Bronchial epithelial cell (primary cell): ENCODE measurements around the gene ACKR1. TPM values are rescaled to one million over a fixed set of nuclear protein-coding genes. Genes with fewer than 3 reads are reported as not detected.

Source experiments
- DNase-seq: peaks from one replicate; pipeline ENCODE4 v3.0.0-alpha.2; 2010; ENCODE audit warnings: low read depth
- FAIRE-seq: peaks from 2 replicates; lab custom pipeline; 2011; peaks lifted over from hg19 to GRCh38; lab: Jason Lieb, UNC
- H3K27me3 ChIP-seq: 2 replicates; pipeline ENCODE4 v1.5.1; 2011; ENCODE audit warnings: low read length; ENCODE audit not compliant: control insufficient read depth, insufficient read depth
- H3K36me3 ChIP-seq: 2 replicates; pipeline ENCODE4 v1.5.1; 2011; ENCODE audit warnings: low read length; ENCODE audit not compliant: control insufficient read depth, insufficient read depth
- H3K4me3 ChIP-seq: 2 replicates; pipeline ENCODE4 v1.5.1; 2011; ENCODE audit warnings: mild to moderate bottlenecking, low read depth, low read length, control low read depth
- total RNA-seq: library from RNA; depleted of rRNA; stranded (reverse); fragments of >200 nt; gene quantifications from 2 replicates; pipeline ENCODE4 v1.2.1, GENCODE V29; 2014
- TF ChIP-seq, protein P1 (sequence below): IDR thresholded peaks from 2 replicates; pipeline ENCODE4 v1.5.1; 2011; ENCODE audit warnings: mild to moderate bottlenecking, moderate library complexity, low read length, control low read depth, inconsistent platforms; ENCODE audit not compliant: insufficient read depth, severe bottlenecking

Gene ACKR1
- total RNA-seq, 1 donor from 2014 or later = not detected

DNA sequence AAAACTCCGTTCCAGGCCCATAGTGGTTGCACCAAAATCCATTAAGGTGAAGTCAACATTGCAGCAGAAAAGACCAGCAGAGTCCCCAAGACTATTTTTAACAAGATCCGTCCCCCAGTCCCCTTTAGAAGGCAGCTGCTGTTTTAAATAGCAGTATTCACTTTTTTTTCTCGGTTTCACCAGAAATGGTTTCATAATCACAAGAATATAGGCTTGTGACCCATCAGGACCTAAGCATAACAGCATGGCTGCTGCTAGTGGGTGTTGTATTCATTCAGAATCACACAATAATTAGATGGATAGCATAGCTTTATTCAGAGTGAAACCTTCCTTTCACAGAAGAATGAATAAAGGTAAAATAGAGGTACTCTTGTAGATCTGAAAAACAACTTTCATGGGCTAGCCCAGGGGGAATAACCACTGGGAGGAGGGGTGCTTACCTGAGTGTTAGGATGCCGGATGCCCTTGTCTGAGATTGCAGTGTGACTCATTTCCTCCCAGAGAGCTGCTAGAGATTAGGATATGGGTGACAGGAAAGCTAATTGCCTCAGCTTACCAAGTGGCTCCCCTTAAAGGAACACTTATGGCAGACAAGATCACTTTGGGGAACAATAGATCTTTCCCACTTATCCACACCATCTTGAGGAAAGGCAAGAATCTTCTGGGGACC lies 35.0 kb downstream of the ACKR1 start:
- TF ChIP-seq, protein P1, sequence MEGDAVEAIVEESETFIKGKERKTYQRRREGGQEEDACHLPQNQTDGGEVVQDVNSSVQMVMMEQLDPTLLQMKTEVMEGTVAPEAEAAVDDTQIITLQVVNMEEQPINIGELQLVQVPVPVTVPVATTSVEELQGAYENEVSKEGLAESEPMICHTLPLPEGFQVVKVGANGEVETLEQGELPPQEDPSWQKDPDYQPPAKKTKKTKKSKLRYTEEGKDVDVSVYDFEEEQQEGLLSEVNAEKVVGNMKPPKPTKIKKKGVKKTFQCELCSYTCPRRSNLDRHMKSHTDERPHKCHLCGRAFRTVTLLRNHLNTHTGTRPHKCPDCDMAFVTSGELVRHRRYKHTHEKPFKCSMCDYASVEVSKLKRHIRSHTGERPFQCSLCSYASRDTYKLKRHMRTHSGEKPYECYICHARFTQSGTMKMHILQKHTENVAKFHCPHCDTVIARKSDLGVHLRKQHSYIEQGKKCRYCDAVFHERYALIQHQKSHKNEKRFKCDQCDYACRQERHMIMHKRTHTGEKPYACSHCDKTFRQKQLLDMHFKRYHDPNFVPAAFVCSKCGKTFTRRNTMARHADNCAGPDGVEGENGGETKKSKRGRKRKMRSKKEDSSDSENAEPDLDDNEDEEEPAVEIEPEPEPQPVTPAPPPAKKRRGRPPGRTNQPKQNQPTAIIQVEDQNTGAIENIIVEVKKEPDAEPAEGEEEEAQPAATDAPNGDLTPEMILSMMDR = no peak
- H3K4me3 ChIP-seq = no peak overlapping the region
- peak; percentile 73 for DNase-seq
- FAIRE-seq = peak; percentile 70
- H3K36me3 ChIP-seq = no peaks in the 10 kb centered on the region
- H3K27me3 ChIP-seq = no peaks in the 10 kb centered on the region

DNA sequence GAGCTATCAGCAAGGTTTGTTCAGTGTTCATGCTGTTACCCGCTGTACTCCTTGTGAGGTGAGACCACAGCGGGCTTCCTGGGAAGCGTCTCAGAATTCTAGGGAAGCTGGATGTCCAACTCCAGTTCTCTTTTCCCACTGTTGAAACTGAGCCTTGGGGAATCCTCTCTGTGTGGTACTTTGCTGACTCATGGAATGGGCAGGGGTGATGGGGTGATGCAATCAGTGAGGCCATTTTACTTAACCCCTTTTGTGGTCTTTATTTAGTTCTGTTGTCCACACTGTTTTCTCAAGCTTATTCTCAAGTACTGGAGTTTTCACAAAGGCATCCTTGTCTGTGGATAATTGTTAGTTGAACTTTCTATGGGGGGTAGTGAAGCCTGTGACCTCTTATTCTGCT lies 42.6 kb downstream of the ACKR1 start:
- H3K36me3 ChIP-seq = no peaks in the 10 kb centered on the region
- no peak overlapping the region for H3K4me3 ChIP-seq
- DNase-seq = peak; percentile 28
- peak; percentile 66 for FAIRE-seq
- H3K27me3 ChIP-seq = no peaks in the 10 kb centered on the region
- TF ChIP-seq, protein P1 = no peak

DNA sequence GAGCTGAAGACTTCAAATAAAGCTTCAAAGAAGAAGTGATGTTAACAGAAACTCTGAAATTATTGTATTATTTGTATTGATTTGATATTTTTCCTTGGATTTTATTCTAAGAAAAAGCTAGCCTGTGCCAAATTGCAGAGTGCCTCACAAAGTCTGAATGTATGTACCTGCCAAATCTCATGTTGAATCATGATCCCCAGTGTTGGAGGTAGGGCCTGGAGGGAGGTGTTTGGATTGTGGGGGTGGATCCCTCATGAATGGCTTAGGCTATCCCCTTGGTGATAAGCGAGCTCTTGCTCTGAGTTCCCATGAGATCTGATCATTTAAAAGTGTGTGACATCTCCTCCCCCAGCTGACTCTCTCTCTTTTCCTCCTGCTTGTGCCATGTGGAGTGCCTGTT lies 43.6 kb downstream of the ACKR1 start:
- Histone ChIP-seq H3K27me3 (no peaks in the 10 kb centered on the region), H3K4me3 (no peak overlapping the region), H3K36me3 (no peaks in the 10 kb centered on the region)
- no peak for FAIRE-seq
- TF ChIP-seq, protein P1 = no peak
- peak; percentile 69 for DNase-seq

DNA sequence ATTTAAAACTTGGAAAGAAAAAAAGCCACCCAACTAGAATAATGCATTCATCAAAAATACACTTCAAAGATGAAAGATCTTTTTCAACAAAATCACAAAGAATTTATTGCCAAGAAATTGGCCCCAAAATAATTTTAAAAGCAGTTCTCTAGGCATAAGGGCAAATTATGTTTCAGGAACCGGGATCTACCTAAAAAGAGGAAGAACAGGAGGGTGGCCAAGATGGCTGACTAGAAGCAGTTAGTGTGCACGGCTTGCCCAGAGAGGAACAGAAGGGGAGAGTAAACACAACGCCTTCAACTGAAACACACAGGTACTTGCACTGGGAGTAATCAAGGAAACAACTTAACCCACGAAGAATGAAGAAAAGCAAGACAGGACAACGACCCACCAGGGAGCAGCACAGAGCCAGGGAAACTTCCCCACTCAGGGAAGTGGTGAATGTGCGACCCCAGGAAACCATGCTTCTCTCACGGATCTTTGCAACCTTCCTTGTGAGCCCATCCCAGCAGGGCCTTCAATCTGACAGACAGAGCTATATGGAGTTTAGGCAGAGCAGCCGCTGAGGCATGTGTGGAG lies 46.1 kb downstream of the ACKR1 start:
- H3K36me3 ChIP-seq = no peaks in the 10 kb centered on the region
- no peaks in the 10 kb centered on the region for H3K27me3 ChIP-seq
- DNase-seq (no peak), FAIRE-seq (no peak)
- TF ChIP-seq, protein P1 = no peak
- no peak overlapping the region for H3K4me3 ChIP-seq

Other genes starting within 250 kb of the ACKR1 start
- 34.0 and 54.7 TPM in 2 replicates for gene IFI16, start 195.0 kb upstream of the ACKR1 start, total RNA-seq
- gene AIM2, start 128.1 kb upstream of the ACKR1 start, total RNA-seq = not detected in 2 replicates
- not detected in 2 replicates for gene CADM3, start 33.3 kb upstream of the ACKR1 start, total RNA-seq
- not detected in 2 replicates for gene FCER1A, start 97.5 kb downstream of the ACKR1 start, total RNA-seq
- not detected in 2 replicates for gene OR10J4, start 227.3 kb downstream of the ACKR1 start, total RNA-seq
- gene OR10J1, start 234.8 kb downstream of the ACKR1 start, total RNA-seq = not detected in 2 replicates